ENCODE measurements around the gene ZBTB20. TPM values are rescaled to one million over a fixed set of nuclear protein-coding genes. Genes with fewer than 3 reads are reported as not detected.
A peak's percentile ranks its signal among the peaks of the same experiment; 100 is the strongest.

The ZBTB20 gene
- total and polyA plus RNA-seq, 2 of the 4 experiments (the other 2 are of a cell fraction) = 0.75 to 14.7 TPM

GRCh38 chr3:114600571-114600970 is 546.5 kb downstream of the ZBTB20 start:
- Histone ChIP-seq H3K4me2 (ENCODE audit: low read depth, low read length) (no peak overlapping the region), H3K56ac (ENCODE audit: extremely low read depth, insufficient read depth, low read length) (no peak overlapping the region), H4K91ac (ENCODE audit: insufficient read depth, low read depth, low read length) (no peak overlapping the region), H2AFZ (replicated peaks; ENCODE audit: low read length, poor library complexity) (no peak overlapping the region), H2BK5ac (ENCODE audit: low read depth, low read length, poor library complexity, severe bottlenecking) (no peak overlapping the region), H3K14ac (replicated peaks; ENCODE audit: low read depth, low read length) (no peak overlapping the region), H3K9me1 (ENCODE audit: insufficient read depth, low read length) (no peaks in the 10 kb centered on the region; the same call in 1 of the 2 replicates), H4K5ac (ENCODE audit: low read depth, low read length) (no peak overlapping the region), H2AK9ac (replicated peaks; ENCODE audit: low read depth, low read length, poor library complexity) (no peak overlapping the region), H3K4me1 (ENCODE audit: control insufficient read depth, insufficient read depth, low read length) (peaks cover 11% of the 10 kb centered on the region), H3K9me3 (ENCODE audit: control insufficient read depth, insufficient read depth, low read length) (no peaks in the 10 kb centered on the region), H3K18ac (ENCODE audit: low read depth, low read length) (no peak overlapping the region), H4K8ac (ENCODE audit: low read depth in 2 of 2, low read length in 2 of 2) (no peak overlapping the region), H4K20me1 (ENCODE audit: insufficient read depth, low read length) (no peaks in the 10 kb centered on the region), H3K36me3 (ENCODE audit: control insufficient read depth, insufficient read depth, low read length) (0 out of 2 replicates have a peak, but pooled peaks cover 1% of the 10 kb centered on the region), H3K27ac (ENCODE audit: insufficient read depth, low read length) (no peak overlapping the region), H3K23ac (ENCODE audit: low read depth, low read length) (no peak overlapping the region), H2BK15ac (ENCODE audit: low read depth, low read length) (no peak overlapping the region), H3K79me1 (ENCODE audit: low read depth in 1 of 2, low read length in 2 of 2) (peaks cover 9 to 23% of the 10 kb centered on the region in 2 experiments; a peak in 3 of 4 replicates), H3K9ac (ENCODE audit: low read depth, low read length) (no peak overlapping the region), H3K27me3 (ENCODE audit: control insufficient read depth, insufficient read depth, low read length) (no peaks in the 10 kb centered on the region), H2BK20ac (ENCODE audit: low read depth, low read length) (no peak overlapping the region), H3K4ac (ENCODE audit: low read depth, low read length) (no peak overlapping the region), H2BK120ac (ENCODE audit: low read depth, low read length) (no peak overlapping the region), H3K4me3 (ENCODE audit: insufficient read depth, low read depth, low read length) (no peak overlapping the region), H2AK5ac (ENCODE audit: low read depth, low read length) (no peak overlapping the region)
- TF ChIP-seq NFE2L2 (IDR thresholded peaks at IDR 0.05; ENCODE audit: low read depth, low read length) (no peak), RCOR1 (IDR thresholded peaks at IDR 0.05; ENCODE audit: insufficient replicate concordance, low read length) (no peak), CEBPB (IDR thresholded peaks at IDR 0.05; ENCODE audit: low read depth, low read length) (no peak), SMC3 (IDR thresholded peaks at IDR 0.05; ENCODE audit: low read depth, low read length) (no peak), USF2 (IDR thresholded peaks at IDR 0.05; ENCODE audit: low read depth, low read length) (no peak), BHLHE40 (IDR thresholded peaks at IDR 0.05; ENCODE audit: low read depth, low read length) (no peak)
- no peak for DNase-seq
- ChIA-PET POLR2A (ENCODE audit: unreplicated experiment) (interaction anchor here (0.6 kb wide), 1 partner anchor 560 kb away, joined by 6 read pairs; no protein-coding TSS in a partner anchor), CTCF (no interaction called here)
- no TSS peak for BruUV-seq (replicated peaks)
- dilution Hi-C loops (cut with HindIII; ENCODE audit: low sequenced_read_pairs, unreplicated experiment) = no loop called here
- no CpG with 5 or more reads among the region's 1 CpG for WGBS, 2 experiments (ENCODE audit: extremely low coverage in 2 of 2, insufficient read length in 1 of 2)
- in situ Hi-C loops (cut with MboI; ENCODE audit: low sequenced_read_pairs) = no loop called here
- intact Hi-C loops (cut with micrococcal nuclease) = no loop called here
- ATAC-seq (ENCODE audit: low read depth) = peak; percentile 48; the same call in 1 of the 2 replicates

Data from IMR-90 (cell line).